ENCODE data around the gene DCC.

GRCh38 chr18:53543711-53544110 lies 1203.7 kb downstream of the DCC start:
- TF ChIP-seq CTCF (IDR thresholded peaks at IDR 0.05) (no peak), POLR2A (IDR thresholded peaks at IDR 0.05) (no peak)

All from body of pancreas (tissue), 4 donors.